Muscle of leg (tissue), 11 donors: ENCODE measurements around the gene KIAA0825. TPM values are rescaled to one million over a fixed set of nuclear protein-coding genes. Genes with fewer than 3 reads are reported as not detected.
A peak's percentile ranks its signal among the peaks of the same experiment; 100 is the strongest.

Experiments used
- DNase-seq: peaks from one replicate; pipeline ENCODE4 v3.0.0; 2013
- H3K27ac ChIP-seq: one replicate; pipeline ENCODE4 v1.5.1; 2013; ENCODE audit warnings: mild to moderate bottlenecking, low read length, control low read depth
- H3K27me3 ChIP-seq: one replicate; pipeline ENCODE4 v1.6.1; 2013; ENCODE audit warnings: low read length; ENCODE audit not compliant: control insufficient read depth, insufficient read depth
- H3K36me3 ChIP-seq: one replicate; pipeline ENCODE4 v1.6.1; 2013; ENCODE audit warnings: low read length; ENCODE audit not compliant: control insufficient read depth, insufficient read depth
- H3K4me1 ChIP-seq: one replicate; pipeline ENCODE4 v1.6.1; 2013; ENCODE audit warnings: low read length; ENCODE audit not compliant: control insufficient read depth, insufficient read depth
- H3K4me3 ChIP-seq: one replicate; pipeline ENCODE4 v1.5.1; 2013; ENCODE audit warnings: low read length, control low read depth
- H3K9me3 ChIP-seq: replicated peaks from 2 replicates; pipeline ENCODE4 v1.6.1; 2013; ENCODE audit warnings: low read depth, low read length; ENCODE audit not compliant: control insufficient read depth
- WGBS: methylation state at CpG from one replicate; pipeline ENCODE4 v1.1.5; 2013; ENCODE audit warnings: missing lambda C conversion rate; ENCODE audit not compliant: insufficient coverage; 5-methylcytosine and 5-hydroxymethylcytosine counted together
- polyA plus RNA-seq, 8 donors: library from polyadenylated mRNA; unstranded; fragments of 120-200 nt; gene quantifications; one replicate each; pipeline versions ENCODE4 v1.2.1 to v1.2.3, GENCODE V29; 2013; ENCODE audit warnings: inconsistent platforms in 1 of 8, low replicate concordance in 1 of 8; ENCODE audit not compliant: insufficient read length in 8 of 8, insufficient read depth in 1 of 8
- total RNA-seq: library from RNA; stranded (reverse); fragments of 120-200 nt; gene quantifications from one replicate; pipeline ENCODE4 v1.2.4, GENCODE V29; 2013

KIAA0825 gene
- total and polyA plus RNA-seq, 9 donors, result 1.6 to 5.6 (median 2.2) TPM

DNA sequence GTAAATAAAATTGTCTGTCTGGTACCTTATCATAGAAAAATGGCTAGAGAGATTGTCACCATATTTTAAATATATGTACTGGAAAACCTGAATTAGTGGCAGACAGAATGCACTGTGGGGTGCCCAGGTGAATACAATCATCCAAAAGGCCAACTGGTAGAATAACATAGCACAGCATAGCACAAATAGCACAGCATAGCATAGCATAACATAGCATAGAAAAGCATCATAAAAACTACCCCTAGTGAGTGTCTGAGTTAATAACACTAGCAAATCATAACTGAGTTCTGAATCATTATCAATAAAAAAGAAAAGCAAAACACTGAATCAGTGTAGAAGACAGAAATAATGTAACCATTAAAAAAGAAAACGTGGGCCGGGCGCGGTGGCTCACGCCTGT, 102.3 kb downstream of the KIAA0825 start:
- Histone ChIP-seq H3K4me3 (no peak overlapping the region), H3K27ac (no peak overlapping the region), H3K27me3 (no peaks in the 10 kb centered on the region), H3K36me3 (no peaks in the 10 kb centered on the region), H3K4me1 (no peaks in the 10 kb centered on the region), H3K9me3 (no peaks in the 10 kb centered on the region)
- no CpG with 5 or more reads among the region's 5 CpGs for WGBS
- DNase-seq, result no peak

DNA sequence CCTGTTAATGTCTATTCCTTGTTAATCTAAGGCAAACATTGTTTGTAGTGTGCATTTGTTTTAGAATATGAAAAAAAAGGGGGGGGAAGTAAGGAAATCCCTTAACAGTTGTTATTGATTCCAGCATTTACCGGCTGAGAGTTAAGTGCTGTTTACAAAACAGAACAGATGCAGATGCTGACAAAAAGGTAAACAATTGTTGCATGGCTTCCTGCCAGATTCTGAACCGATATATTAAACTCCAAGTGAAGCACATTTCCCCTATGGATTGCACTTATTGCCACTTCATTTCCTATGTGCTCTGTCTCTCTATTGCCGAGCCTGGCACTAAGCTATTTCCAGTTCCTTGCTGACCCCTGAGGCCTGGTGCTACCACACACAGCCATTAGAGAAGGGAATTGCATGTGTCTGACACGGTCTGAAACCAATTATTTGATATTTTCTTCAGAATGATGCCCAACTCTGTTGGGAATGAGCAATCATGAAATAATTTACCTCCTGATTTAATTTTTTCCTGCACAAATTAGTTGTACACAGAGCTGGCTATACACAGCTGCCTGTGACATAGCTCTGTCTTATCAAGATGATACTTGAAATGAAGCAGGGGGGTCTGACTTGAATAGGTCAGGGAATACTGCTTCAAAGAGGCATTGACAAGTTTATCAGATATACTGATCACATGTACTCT, 109.8 kb downstream of the KIAA0825 start:
- Histone ChIP-seq H3K9me3 (no peaks in the 10 kb centered on the region), H3K27me3 (no peaks in the 10 kb centered on the region), H3K27ac (no peak overlapping the region), H3K36me3 (no peaks in the 10 kb centered on the region), H3K4me3 (no peak overlapping the region), H3K4me1 (no peaks in the 10 kb centered on the region)
- WGBS, result 25% methylated on average over 2 of the region's 4 CpGs
- DNase-seq, result no peak

DNA sequence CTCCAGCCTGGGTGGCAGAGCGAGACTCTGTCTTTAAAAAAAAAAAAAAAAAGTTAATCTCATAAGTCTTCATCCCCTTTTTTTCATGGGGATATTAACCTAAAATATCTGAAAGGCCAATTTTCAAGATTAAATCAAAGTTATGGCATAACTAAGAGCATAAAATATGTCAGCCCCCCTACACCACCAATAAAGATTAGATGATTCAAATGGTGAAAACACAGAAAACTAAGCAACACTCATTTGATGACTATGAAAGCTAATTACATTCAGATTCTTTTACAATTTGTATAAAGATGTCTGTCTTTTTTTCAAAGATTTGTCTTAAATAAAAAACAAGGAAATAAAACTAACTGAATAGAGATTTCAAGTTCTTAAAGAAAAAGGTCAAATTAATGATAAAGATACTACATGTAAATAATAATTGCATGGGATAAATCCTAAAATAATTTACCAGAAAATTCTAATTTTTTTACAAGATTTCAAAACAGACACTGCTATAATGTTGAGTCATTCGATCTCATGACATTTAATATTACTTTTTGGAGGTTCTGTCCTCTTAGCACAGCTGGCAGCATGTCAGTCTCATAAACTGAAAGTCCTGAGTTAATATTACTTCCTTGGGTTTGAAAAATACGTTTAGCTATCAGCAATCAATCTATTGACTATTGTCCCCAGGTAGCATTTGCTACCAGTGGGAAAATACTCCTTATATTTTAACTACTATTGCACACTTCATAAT, 112.9 kb downstream of the KIAA0825 start:
- WGBS, result no CpG with 5 or more reads among the region's 3 CpGs
- no peaks in the 10 kb centered on the region for H3K36me3 ChIP-seq
- no peaks in the 10 kb centered on the region for H3K27me3 ChIP-seq
- H3K9me3 ChIP-seq, result no peaks in the 10 kb centered on the region
- H3K4me3 ChIP-seq, result no peak overlapping the region
- DNase-seq, result no peak
- H3K27ac ChIP-seq, result no peak overlapping the region
- H3K4me1 ChIP-seq, result no peaks in the 10 kb centered on the region

DNA sequence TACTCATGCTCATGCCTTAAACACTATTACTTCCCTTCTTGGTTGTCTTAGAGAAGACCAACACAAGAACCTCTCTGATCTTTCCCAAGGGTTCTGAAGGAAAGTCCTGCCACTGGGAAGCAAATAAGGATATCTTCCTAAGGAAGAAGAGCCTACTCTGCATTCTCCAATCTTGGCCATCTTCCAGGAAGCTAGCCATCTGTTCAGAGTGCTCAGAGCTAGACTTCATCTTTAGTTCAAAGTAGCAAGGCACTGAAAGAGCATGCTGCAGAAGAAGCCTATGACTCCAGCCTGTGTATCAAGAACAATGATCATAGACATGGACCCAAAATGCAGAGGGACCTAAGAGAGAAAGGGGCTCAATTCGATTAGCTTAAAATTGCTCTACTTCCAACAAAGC, 114.7 kb downstream of the KIAA0825 start:
- H3K36me3 ChIP-seq, result no peaks in the 10 kb centered on the region
- no CpG with 5 or more reads among the region's 1 CpG for WGBS
- peak; percentile 23 for DNase-seq

DNA sequence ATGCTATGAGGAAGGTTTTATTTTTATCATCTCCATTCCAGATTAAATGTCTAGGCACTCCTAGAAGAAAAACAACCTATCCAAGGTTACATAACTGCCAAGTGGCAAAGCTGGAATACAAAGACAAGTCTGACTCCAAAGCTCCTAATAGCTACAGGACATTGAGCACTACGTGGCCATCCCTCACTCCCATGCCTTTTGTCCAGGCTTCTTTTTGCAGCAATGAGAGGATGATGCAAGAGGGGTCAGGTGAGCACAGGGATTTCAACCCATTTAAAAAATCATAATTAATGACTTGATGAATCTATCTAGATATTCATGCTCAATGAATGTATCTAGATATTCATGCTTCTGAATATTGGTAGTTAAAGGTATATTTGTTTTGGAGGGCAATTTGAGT, 117.0 kb downstream of the KIAA0825 start:
- no peak overlapping the region for H3K27ac ChIP-seq
- H3K4me3 ChIP-seq, result no peak overlapping the region
- no peaks in the 10 kb centered on the region for H3K9me3 ChIP-seq
- no CpG with 5 or more reads among the region's 1 CpG for WGBS
- no peaks in the 10 kb centered on the region for H3K27me3 ChIP-seq
- no peak for DNase-seq
- no peaks in the 10 kb centered on the region for H3K4me1 ChIP-seq
- no peaks in the 10 kb centered on the region for H3K36me3 ChIP-seq

More for the DNA sequence above, 114.7 kb downstream of the KIAA0825 start:
- Histone ChIP-seq H3K27me3 (no peaks in the 10 kb centered on the region), H3K27ac (no peak overlapping the region), H3K4me1 (no peaks in the 10 kb centered on the region), H3K9me3 (no peaks in the 10 kb centered on the region), H3K4me3 (no peak overlapping the region)

DNA sequence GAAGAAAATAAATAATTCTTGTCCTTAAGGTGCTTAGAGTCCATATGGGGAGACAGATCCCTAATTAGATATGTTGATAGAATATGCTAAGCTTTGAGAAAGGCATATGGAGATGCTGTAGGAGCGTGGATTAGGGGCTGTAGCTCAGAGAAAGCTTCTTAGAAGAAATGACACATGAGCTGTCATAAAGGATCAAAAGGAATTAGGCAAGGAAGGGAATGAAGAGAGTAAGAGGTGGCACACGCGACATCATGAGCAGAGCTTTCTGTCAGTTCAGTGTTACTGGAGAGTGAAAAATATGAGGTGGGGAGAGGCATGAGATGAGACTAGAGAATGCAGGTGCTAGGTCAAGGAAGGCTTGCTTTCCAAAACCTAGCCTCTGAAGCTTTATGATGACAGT, 118.6 kb downstream of the KIAA0825 start:
- WGBS, result 62% methylated on average over 3 of the region's 3 CpGs

DNA sequence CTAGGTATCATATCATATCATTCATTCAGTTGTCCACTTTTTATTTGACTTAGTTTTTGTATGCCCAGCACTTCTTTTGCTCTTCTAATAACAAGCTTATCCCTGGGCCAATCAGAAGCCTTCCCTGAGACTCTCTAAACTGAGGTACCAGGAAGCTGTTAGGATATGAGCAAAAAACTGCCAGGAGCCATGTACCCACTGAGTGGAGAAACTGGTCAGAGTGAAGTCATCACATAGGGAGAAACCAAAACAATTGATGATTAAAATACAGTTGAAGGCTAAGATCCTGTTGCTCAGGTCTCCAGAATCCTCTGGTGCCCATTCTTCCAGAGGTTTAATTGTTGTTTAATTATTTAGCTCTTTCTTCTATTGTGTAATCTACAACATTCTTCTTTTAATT, 120.2 kb downstream of the KIAA0825 start:
- no peaks in the 10 kb centered on the region for H3K27me3 ChIP-seq
- no peak overlapping the region for H3K27ac ChIP-seq
- H3K36me3 ChIP-seq, result no peaks in the 10 kb centered on the region
- DNase-seq, result no peak
- H3K4me1 ChIP-seq, result no peaks in the 10 kb centered on the region
- H3K9me3 ChIP-seq, result no peaks in the 10 kb centered on the region
- no peak overlapping the region for H3K4me3 ChIP-seq

More for the DNA sequence above, 118.6 kb downstream of the KIAA0825 start:
- Histone ChIP-seq H3K27ac (no peak overlapping the region), H3K9me3 (no peaks in the 10 kb centered on the region), H3K4me3 (no peak overlapping the region), H3K4me1 (no peaks in the 10 kb centered on the region), H3K36me3 (no peaks in the 10 kb centered on the region), H3K27me3 (no peaks in the 10 kb centered on the region)
- DNase-seq, result no peak

DNA sequence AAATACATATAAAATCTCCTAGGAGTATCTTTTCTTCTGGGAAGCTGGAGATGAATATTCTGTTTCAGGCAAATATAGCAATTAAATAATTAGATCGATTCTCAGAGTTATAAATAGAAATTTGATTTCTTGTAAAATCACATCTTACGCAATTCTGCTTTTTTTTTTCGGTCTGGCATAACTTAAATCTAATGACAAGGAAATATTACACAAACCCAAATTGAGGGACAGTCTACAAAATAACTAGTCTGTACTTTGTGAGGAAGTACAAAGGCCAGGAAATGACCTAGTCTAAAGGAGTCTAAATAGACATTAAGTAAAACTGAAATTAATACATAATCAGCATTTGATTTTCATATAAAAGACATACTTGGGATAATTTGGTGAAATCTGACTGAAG, 133.3 kb downstream of the KIAA0825 start:
- H3K4me1 ChIP-seq, result no peaks in the 10 kb centered on the region
- H3K9me3 ChIP-seq, result no peaks in the 10 kb centered on the region
- H3K4me3 ChIP-seq, result no peak overlapping the region
- H3K27ac ChIP-seq, result no peak overlapping the region
- H3K27me3 ChIP-seq, result no peaks in the 10 kb centered on the region
- no peak for DNase-seq
- no peaks in the 10 kb centered on the region for H3K36me3 ChIP-seq
- no CpG with 5 or more reads among the region's 3 CpGs for WGBS

DNA sequence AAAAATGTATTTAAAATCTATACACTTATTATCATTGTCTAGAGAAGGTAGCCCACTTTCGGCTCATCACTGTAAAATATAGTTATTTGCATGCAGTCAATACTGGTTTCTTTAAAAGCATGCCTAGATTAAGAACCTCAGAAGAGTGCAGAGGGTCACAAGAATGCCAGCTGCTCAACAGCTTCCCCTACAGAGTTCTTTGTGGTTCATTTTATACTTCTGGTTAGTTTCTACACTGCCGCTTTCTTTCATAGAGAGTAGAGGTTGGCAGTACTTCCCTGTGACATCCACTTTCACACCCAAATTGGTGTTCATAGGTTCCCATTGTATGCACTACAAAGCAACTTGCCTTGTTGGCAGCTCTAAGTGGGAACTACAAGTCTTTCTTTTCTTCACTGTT, 137.3 kb downstream of the KIAA0825 start:
- H3K9me3 ChIP-seq, result no peaks in the 10 kb centered on the region
- no peak for DNase-seq
- no peaks in the 10 kb centered on the region for H3K4me1 ChIP-seq
- H3K4me3 ChIP-seq, result no peak overlapping the region
- WGBS, result 88% methylated on average over 1 of the region's 2 CpGs
- H3K36me3 ChIP-seq, result no peaks in the 10 kb centered on the region
- H3K27me3 ChIP-seq, result no peaks in the 10 kb centered on the region
- H3K27ac ChIP-seq, result no peak overlapping the region

DNA sequence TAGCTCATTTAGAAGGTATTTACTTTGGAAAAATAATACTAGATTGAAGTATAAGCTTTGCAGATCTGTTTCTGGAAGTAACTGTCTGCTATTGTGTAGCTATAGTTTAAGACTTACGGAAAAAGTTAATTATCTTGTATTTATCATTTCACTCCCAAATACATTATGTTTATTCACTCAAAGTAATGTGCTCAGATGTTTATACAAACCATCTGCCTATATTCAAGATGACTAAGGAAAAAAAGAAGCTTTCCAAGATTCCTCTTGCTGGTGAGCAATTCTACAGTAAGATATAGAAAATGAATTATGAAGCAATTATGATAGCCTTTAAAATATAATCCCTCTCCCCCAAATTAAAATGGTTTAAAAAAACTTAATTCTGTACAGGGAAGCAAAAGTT, 137.9 kb downstream of the KIAA0825 start:
- WGBS, result no CpG with 5 or more reads among the region's 1 CpG
- Histone ChIP-seq H3K36me3 (no peaks in the 10 kb centered on the region), H3K4me3 (no peak overlapping the region), H3K27ac (no peak overlapping the region), H3K9me3 (no peaks in the 10 kb centered on the region), H3K27me3 (no peaks in the 10 kb centered on the region), H3K4me1 (no peaks in the 10 kb centered on the region)
- DNase-seq, result no peak
